H7 (cell line): Measurements from ENCODE around the gene DAB1. TPM values are rescaled to one million over a fixed set of nuclear protein-coding genes. Genes with fewer than 3 reads are reported as not detected.

Experiments used
- DNase-seq: peaks from one replicate; pipeline ENCODE4 v3.0.0; 2012
- H3K27me3 ChIP-seq: 2 replicates; pipeline ENCODE4 v1.6.0; 2011; ENCODE audit warnings: mild to moderate bottlenecking, low read length; ENCODE audit not compliant: control insufficient read depth, insufficient read depth
- H3K36me3 ChIP-seq: replicated peaks from 2 replicates; pipeline ENCODE4 v1.5.1; 2011; ENCODE audit warnings: low read length; ENCODE audit not compliant: control insufficient read depth, insufficient read depth
- H3K4me3 ChIP-seq: 2 replicates; pipeline ENCODE4 v1.5.1; 2011; ENCODE audit warnings: low read depth, mild to moderate bottlenecking, control low read depth, low read length, moderate library complexity; ENCODE audit not compliant: insufficient read depth
- total RNA-seq: library from RNA; depleted of rRNA; stranded (reverse); fragments of >200 nt; shearing (Covaris generic); gene quantifications from 2 replicates; pipeline ENCODE4 v1.2.3, GENCODE V29; 2014

The DAB1 gene
- total RNA-seq, 1 experiment from 2014 or later = 16.4 TPM

GRCh38 chr1:57013522-57013921, 410.3 kb downstream of the DAB1 start:
- no peak for DNase-seq
- no peaks in the 10 kb centered on the region for H3K36me3 ChIP-seq
- no peak overlapping the region for H3K4me3 ChIP-seq

GRCh38 chr1:57012315-57012714, 411.5 kb downstream of the DAB1 start:
- no peak for DNase-seq
- H3K27me3 ChIP-seq = no peaks in the 10 kb centered on the region
- no peak overlapping the region for H3K4me3 ChIP-seq
- no peaks in the 10 kb centered on the region for H3K36me3 ChIP-seq

More at GRCh38 chr1:57013522-57013921, 410.3 kb downstream of the DAB1 start:
- no peaks in the 10 kb centered on the region for H3K27me3 ChIP-seq

DNA sequence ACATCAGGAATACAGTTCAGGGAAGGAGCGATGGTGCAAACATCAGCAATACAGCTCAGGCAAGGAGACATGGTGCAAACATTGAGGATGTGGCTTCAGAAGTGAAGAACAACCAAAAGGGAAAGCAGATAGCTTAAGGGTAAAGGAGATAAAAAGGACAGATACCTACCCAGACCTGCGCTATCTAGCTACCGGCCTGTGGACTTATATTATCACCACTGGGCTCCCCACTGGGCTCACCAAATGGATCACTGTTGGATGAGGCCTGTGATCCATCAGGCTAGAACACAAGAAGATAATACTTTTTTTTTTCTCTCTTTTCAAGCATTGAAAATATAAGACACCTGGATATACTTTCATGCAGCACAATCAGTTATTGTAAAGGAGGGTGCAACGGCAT, 413.3 kb downstream of the DAB1 start:
- no peak for DNase-seq
- Histone ChIP-seq H3K27me3 (no peaks in the 10 kb centered on the region), H3K36me3 (no peaks in the 10 kb centered on the region), H3K4me3 (no peak overlapping the region)

DNA sequence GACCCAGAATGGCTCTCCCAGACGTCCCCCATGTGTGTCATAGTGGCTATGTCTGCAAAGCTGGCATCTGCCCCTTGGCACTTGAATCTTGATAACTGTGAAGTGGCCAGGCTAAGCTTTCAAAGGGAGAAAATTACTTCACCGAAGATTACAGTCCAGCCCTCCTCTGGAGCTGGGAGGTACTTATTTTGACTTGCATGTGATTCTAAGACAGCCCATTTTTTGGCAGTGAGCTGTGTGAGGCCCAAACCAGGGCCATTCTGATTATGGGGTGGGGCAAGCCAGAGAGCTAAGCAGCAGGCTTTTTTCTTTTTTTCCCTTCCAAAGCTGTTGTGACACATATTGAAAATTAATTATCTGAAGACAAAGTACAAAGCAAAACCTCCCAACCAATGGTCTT, 415.9 kb downstream of the DAB1 start:
- Histone ChIP-seq H3K36me3 (no peaks in the 10 kb centered on the region), H3K4me3 (no peak overlapping the region), H3K27me3 (no peaks in the 10 kb centered on the region)
- DNase-seq = no peak

GRCh38 chr1:57007472-57007871, 416.4 kb downstream of the DAB1 start:
- no peak overlapping the region for H3K4me3 ChIP-seq
- no peaks in the 10 kb centered on the region for H3K36me3 ChIP-seq
- H3K27me3 ChIP-seq = no peaks in the 10 kb centered on the region
- DNase-seq = no peak

DNA sequence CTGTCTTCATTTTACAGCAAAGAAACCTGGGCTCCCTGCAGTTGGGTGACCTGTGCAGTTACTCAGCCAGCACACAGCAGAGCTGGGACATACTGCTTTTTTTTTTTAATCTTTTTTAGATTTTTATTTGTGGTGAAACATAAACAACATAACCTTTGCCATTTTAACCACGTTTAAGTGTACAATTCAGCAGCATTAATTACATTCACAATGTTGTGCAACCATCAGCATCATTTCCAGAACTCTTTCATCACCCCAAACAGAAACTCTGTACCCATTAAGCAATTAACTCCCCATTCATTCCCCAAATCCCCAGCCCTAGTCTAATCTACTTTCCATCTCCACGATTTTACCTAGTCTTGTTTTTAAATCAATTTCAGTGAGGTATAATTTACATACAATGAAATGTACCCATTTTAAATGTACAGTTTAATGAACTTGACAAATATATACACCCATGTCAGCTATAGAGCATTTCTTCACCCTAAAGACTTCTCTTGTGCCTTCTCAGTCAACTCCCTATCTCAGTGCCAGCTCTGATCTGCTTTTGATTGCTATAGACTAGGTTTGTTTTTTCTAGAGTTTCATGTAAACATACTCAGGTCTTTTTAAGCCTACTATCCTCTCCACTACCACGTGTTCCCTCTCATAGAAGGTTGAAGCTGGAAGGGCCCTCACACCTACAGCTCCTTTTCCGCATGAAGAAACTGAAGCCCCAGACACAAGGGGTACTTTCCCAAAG, 420.3 kb downstream of the DAB1 start:
- H3K4me3 ChIP-seq = no peak overlapping the region
- H3K27me3 ChIP-seq = no peaks in the 10 kb centered on the region
- no peaks in the 10 kb centered on the region for H3K36me3 ChIP-seq

GRCh38 chr1:56995414-56996100, 428.3 kb downstream of the DAB1 start:
- no peaks in the 10 kb centered on the region for H3K36me3 ChIP-seq
- DNase-seq = no peak
- no peak overlapping the region for H3K4me3 ChIP-seq
- H3K27me3 ChIP-seq = no peaks in the 10 kb centered on the region

More for the DNA sequence above, 420.3 kb downstream of the DAB1 start:
- DNase-seq = no peak

DNA sequence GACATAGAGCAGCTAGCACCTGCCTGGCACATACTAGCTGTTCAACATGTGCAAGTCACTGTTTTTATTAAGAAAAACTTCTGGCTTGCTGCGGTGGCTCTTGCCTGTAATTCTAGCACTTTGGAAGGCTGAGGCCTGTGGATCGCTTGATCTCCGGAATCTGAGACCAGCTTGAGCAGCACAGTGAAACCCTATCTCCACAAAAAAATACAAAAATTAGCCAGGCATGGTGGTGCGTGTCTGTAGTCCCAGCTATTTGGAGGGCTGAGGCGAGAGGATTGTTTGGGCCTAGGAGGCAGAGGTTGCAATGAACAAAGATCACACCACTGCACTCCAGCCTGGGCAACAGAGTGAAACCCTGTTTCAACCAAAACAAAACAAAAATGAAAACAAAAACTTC, 430.4 kb downstream of the DAB1 start:
- DNase-seq = no peak

GRCh38 chr1:56992318-56993125, 431.3 kb downstream of the DAB1 start:
- no peak for DNase-seq
- H3K36me3 ChIP-seq = no peaks in the 10 kb centered on the region
- H3K27me3 ChIP-seq = no peaks in the 10 kb centered on the region
- H3K4me3 ChIP-seq = no peak overlapping the region

More for the DNA sequence above, 430.4 kb downstream of the DAB1 start:
- no peaks in the 10 kb centered on the region for H3K36me3 ChIP-seq
- no peaks in the 10 kb centered on the region for H3K27me3 ChIP-seq
- no peak overlapping the region for H3K4me3 ChIP-seq

GRCh38 chr1:56991576-56991975, 432.3 kb downstream of the DAB1 start:
- Histone ChIP-seq H3K4me3 (no peak overlapping the region), H3K27me3 (no peaks in the 10 kb centered on the region), H3K36me3 (no peaks in the 10 kb centered on the region)
- no peak for DNase-seq

DNA sequence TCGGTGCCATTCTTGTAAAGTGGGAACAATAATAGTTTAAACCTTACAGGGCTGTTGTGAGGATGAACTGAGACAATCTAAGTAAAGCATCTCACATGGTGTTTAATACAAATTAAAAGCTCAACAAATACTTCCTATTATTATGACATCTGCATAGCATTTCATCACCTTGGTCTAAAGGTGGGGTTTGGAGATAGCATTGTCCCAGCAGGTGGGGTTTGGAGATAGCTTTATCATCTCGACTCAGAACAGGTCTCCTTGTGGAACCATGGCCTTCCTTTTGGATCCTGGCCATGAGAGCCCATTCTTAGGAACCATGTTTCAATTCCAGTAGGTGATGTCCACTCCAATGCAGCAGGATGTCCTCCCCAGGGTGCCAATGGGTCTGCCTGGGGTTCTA, 437.5 kb downstream of the DAB1 start:
- Histone ChIP-seq H3K27me3 (no peaks in the 10 kb centered on the region), H3K36me3 (no peaks in the 10 kb centered on the region), H3K4me3 (no peak overlapping the region)
- DNase-seq = no peak

GRCh38 chr1:56985857-56986256, 438.0 kb downstream of the DAB1 start:
- no peak overlapping the region for H3K4me3 ChIP-seq
- no peaks in the 10 kb centered on the region for H3K27me3 ChIP-seq
- no peaks in the 10 kb centered on the region for H3K36me3 ChIP-seq
- no peak for DNase-seq

- no peaks in the 10 kb centered on the region for H3K36me3 ChIP-seq
- DNase-seq = no peak
These were observed 440.4 kb downstream of the DAB1 start for GRCh38 chr1:56983484-56983883.

GRCh38 chr1:56979986-56980755, 443.7 kb downstream of the DAB1 start:
- Histone ChIP-seq H3K36me3 (no peaks in the 10 kb centered on the region), H3K27me3 (no peaks in the 10 kb centered on the region; the same call in 1 of the 2 replicates), H3K4me3 (no peak overlapping the region)
- DNase-seq = no peak

More at GRCh38 chr1:56983484-56983883, 440.4 kb downstream of the DAB1 start:
- no peak overlapping the region for H3K4me3 ChIP-seq
- no peaks in the 10 kb centered on the region; the same call in 1 of the 2 replicates for H3K27me3 ChIP-seq
